Hematopoietic multipotent progenitor cell treated with erythropoietin and hydrocortisone succinate and interleukin-3 and kit ligand, for 4 days (in vitro differentiated cells): ENCODE measurements around the gene TBX15.
A peak's percentile ranks its signal among the peaks of the same experiment; 100 is the strongest.
"Not testable (repeated sequence)": the region's sequence is repeated elsewhere in the genome, so short reads cannot be mapped to it uniquely, and the experiment has no call there.

Source experiments
- DNase-seq: peaks from one replicate; pipeline ENCODE4 v3.0.0-alpha.2; 2015

TBX15 gene

DNA sequence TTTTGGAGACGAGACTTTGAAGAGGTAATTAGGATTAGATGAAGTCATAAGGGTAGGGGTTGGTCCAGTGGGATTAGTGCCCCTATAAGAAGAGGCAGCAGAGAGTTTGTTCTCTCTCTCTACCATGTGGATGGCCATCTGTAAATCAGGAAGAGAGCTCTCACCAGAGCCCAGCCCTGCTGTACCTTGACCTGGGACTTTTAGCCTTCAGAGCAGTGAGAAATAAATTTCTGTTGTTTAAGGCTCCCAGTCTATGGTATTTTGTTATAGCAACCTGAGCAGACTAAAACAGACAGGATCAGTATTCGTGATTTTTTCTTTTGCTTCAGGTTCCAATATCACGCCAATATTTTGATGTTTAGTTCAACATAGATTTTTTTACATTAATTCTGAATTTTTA, 30.0 kb downstream of the TBX15 start:
- DNase-seq: no peak

DNA sequence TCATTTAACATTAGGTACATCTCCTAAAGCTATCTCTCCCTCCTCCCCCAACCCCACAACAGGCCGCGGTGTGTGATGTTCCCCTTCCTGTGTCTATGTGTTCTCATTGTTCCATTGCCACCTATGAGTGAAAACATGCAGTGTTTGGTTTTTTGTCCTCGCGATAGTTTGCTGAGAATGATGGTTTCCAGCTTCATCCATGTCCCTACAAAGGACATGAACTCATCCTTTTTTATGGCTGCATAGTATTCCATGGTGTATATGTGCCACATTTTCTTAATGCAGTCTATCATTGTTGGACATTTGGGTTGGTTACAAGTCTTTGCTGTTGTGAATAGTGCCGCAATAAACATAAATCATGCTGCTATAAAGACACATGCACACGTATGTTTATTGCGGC, 30.6 kb downstream of the TBX15 start:
- not testable (repeated sequence) for DNase-seq

DNA sequence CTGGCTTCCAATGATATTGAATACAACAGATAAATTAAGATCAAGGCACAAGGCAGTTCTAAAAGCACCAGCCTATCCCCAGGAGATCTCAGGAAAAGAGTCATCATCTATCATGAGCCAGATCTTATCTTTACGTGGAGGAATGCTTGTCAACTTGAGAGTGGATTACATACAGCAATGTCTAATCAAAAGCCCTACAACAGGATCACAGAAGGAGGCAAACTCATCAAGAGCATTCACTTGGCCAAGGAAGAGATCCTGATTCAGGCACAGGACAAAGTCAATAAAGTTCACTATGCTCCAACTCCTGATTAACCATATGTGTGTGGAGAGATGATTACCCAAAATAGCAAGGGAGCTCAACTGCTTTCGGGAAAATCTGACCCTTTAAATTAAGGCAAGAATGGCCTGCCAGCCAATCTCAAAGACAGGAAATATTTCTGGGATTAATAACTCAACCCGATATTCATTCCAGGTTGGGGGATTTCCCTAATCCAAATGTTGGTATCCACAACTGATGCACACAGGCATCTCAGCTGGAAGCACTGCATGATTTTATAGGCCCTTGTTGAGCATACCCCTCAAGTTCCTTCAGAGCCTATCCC, 33.7 kb downstream of the TBX15 start:
- DNase-seq: no peak

GRCh38 chr1:118951270-118951936, 36.7 kb downstream of the TBX15 start:
- DNase-seq: no peak

GRCh38 chr1:118949315-118949714, 38.8 kb downstream of the TBX15 start:
- no peak for DNase-seq

DNA sequence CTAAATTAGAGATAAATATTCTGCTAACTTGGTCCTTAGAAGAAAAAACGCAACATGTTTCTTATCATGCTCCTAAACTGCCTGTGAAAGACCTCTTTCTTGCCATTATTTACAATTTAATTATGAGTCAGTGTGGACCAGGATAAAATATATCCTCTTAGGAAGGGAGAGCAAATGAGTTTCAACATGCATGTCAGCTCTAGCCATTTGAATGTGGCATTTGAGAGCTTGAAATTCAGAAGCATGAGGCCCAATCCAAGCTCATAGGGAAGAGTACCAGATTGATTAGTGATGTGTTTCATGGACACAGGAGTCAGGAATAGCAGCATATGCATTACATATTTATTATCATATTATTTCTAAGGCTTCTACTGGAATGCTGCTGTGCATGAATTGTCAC, 39.3 kb downstream of the TBX15 start:
- no peak for DNase-seq

GRCh38 chr1:118948351-118948750, 39.8 kb downstream of the TBX15 start:
- DNase-seq: no peak

- no peak for DNase-seq
Measured at GRCh38 chr1:118947790-118948189, 40.4 kb downstream of the TBX15 start.

DNA sequence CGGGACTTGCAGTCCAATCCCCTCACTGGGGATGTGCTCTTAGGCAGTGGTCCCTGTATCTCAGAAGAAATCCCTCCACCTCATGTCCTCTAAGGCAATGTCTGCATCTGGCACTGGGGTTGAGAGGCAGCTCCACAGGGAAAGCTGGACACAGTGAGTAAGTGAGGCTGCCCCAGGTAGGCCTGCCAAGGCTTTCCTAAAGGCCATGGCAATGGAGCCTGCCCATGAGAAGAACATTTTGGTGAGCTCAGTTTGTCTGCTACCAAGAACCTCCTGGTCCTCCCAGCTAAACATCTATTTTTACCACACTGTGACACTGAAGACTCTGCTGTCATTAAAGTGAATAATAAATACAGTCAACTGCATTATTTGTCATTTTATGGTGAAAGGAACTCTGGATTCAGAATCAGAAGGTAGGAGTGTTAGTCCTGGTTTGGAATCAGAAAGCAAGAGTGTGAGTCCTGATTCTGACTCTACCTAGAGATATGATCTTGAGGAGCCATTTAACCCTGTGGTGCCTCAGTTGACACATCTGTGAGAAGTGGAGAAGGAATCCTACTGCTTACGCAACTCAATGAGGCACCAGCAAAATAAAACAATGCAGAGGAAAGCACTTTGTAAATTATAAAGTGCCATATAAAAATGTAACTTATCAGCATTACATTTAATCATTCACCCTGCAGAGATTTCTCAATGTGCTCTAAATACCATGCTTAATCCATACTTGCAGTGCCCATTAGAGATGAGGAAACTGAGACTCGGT, 41.0 kb downstream of the TBX15 start:
- DNase-seq: no peak

GRCh38 chr1:118945489-118945888, 42.7 kb downstream of the TBX15 start:
- DNase-seq: no peak

DNA sequence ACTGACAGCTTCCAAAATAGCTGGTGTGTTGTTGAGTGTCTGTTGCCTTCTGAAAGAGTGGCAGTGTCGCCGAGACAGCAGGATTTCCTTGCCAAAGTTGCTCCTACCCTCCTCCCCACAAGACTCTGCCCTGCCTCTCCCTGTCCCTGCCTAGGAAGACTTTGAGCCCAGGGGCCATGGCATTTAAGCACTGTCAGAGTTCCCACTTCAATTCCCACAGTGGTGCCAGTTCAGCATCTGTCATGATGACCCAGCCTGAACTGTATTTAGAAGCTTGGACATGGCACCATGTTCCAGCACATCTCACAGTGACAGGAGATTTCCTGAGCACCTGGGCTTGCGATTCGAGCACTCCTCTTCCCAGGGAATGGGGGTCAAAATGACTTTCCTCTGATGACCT, 43.6 kb downstream of the TBX15 start:
- no peak for DNase-seq

- DNase-seq: no peak
Measured at GRCh38 chr1:118944133-118944532, 44.0 kb downstream of the TBX15 start.

GRCh38 chr1:118940957-118941356, 47.2 kb downstream of the TBX15 start:
- DNase-seq: no peak

- DNase-seq: peak; percentile 30
Measured at GRCh38 chr1:118937413-118938072, 50.6 kb downstream of the TBX15 start.

DNA sequence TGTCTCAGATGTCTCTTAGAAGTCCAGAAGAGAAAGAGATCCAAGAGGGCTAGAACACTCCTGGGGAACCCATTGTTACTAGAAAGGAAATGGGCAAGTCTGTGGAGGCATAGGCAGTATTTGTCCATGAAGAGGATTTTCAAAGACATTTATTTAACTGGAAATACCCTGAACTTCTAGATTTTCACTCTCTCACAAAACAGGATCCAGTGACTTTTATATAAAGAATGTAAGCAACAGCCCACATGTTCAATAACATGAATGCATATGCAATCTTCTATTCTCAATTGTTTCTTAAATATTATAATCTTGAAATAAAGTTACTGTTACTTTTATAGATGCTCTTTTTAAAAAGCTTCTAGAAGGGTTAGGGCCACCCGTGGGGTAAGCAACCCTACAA, 53.4 kb downstream of the TBX15 start:
- DNase-seq: no peak

GRCh38 chr1:118933051-118933781, 54.9 kb downstream of the TBX15 start:
- DNase-seq: no peak

DNA sequence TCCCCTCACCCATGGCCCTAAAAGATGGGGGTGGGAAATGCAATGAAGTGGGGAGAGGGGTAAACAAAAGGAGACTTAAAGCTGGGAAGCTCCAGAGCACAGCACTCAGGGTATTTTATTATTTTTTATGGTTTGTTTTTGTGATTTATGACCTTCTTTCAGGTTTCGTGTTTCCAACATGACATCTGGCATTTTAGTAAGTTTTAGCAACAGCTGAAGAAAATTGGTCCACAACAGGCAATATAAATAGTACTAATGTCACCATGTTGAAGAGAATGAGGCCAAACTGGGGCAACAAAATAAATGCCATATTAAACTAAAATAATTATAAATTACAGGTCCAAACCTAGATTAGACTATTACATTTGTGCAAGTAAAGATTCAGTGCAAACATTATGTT, 56.3 kb downstream of the TBX15 start:
- no peak for DNase-seq

GRCh38 chr1:118928739-118929554, 59.2 kb downstream of the TBX15 start:
- DNase-seq: peak; percentile 65

GRCh38 chr1:118927427-118928187, 60.5 kb downstream of the TBX15 start:
- no peak for DNase-seq

- DNase-seq: no peak
Measured at GRCh38 chr1:118926261-118926660, 61.9 kb downstream of the TBX15 start.

DNA sequence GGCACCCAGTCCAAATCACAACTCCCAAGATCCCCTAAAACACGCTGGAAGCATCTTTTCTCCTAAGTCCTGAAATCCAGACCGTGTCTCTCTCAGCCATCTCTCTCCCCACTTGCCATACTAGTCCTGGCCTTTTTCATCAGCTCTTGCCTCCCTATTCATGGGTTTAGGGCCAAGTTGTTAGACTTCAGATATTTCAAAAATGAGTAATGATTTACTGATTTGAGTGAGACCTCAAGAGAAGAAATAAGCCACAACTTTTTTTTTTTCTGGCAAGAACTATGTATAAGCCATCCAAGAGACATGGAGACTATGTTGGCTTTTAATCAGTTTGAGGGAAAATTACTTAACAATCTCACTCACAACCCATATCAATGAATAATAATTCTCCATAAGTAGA, 62.5 kb downstream of the TBX15 start:
- no peak for DNase-seq
